ENCODE data around the gene C4orf50.
"Not testable (repeated sequence)": the region's sequence is repeated elsewhere in the genome, so short reads cannot be mapped to it uniquely, and the experiment has no call there.

The C4orf50 gene

GRCh38 chr4:5964030-5964429 is 54.2 kb downstream of the C4orf50 start:
- DNase-seq, result no peak

GRCh38 chr4:5963611-5964010 is 54.6 kb downstream of the C4orf50 start:
- DNase-seq, result no peak

GRCh38 chr4:5962416-5962815 is 55.8 kb downstream of the C4orf50 start:
- no peak for DNase-seq

GRCh38 chr4:5960252-5960880 is 57.9 kb downstream of the C4orf50 start:
- DNase-seq, result no peak

DNA sequence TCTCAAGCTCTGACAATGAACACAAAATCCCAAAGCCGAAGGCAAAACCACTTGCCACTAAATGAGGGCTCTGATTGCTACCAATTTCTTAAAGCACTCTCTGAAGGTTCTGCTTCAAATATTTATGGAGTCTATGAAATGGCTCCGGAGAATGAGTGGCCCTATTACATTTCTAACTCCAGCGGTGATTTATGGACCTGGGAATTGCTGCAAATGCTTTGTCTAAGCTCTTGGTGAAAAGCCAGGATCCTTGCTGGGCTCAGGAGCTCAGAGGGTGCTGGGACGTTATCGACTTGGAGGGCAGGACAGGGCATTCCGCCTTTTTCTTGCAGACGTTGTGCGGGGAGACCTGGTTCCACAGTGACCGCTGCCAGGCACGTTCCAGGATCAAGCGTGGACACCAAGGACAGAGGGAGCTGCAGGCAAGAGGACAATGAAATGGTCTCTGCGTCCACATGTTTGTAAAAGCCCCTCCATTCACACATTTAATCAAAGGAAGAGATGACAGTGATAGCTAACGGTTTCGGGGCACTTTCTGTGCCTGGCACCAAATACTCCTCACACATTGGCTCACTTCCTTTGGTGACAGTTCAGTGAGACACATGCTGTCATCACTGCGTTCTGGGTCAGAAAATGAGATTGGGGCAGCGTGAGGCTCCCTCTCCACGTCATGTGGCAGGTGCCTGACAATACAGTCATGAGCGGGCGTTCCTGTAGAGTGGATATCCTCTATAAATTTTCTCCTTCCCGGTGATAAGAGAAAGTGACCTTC is 58.8 kb downstream of the C4orf50 start:
- no peak for DNase-seq

DNA sequence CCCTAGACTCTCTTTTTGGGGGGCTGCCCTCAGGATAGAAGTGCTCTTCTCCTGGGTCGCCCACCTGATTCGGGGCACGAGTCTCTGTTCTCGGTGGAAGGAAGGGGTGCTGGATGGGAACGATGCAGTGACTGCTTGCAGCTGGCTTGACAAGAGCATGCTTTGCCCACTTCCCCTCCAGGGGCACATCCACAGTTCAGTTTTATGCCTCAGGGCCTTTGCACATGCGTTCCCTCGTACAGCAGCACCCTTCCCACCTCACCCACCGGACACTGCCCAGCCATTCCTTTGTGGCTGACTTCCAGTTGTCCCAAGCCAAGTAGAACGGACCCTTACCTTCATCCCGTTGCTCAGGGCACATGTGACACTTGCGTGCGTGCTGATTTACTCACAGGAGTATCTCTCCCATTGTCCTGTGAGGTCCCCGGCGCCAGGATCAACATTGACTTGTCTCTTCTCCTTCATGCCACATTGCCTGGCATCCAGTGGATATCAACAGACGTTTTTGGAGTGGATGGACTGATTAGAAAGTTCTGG is 60.0 kb downstream of the C4orf50 start:
- DNase-seq, result no peak

DNA sequence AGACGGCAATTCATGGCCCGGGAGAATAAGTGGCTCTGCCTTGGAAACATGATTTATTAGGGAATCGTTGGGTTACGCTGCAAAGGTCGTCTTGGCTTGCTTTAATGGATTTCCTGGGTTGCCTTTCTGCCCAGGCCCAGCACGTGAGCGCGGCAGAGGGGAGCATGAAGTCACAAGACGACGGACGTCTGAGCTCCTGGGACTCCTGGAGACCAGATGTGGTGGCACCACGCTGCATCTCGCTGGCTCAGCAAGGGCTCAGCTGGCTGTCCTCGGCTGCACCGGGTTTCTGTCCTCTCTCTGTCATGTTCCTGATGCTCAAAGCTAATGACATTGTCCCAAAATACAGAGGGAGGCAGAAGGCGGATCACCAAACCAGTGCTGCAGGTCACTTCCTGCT is 61.2 kb downstream of the C4orf50 start:
- no peak for DNase-seq

DNA sequence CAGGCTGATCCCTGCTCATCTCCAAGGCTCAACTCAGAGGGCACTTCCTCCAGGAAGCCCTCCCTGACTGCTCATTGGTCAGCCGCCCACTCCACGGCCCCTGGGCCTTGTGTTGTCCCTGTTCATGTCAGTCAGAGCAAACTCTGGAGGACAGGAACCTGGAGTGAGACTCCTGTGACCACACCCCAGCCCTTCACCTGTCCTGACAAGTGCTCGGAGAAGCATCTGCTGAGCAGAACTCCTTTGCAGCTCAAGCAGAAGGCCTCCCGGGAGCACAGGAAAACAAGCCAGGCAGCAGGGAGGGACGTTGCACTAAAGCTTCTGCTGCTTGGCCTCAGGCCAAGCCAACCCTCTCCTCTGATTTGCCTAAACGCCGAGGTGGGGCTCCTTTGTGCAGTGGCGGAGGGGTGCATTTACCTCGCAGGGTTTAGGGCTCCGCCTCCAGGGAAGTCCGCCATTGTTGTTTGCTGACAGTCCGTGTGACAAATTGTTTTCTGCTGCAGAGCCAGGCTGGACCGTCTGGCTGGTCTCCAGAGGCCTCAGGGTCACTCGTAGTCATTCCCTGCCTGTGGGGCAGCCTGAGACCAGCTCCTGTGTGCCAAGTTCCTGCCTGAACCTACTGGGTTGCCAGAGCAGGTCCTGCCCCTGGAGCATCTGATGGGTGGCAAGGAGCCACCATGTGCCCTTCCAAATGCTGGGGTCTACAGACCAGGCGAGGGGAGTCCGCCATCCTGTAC is 61.8 kb downstream of the C4orf50 start:
- DNase-seq, result no peak

DNA sequence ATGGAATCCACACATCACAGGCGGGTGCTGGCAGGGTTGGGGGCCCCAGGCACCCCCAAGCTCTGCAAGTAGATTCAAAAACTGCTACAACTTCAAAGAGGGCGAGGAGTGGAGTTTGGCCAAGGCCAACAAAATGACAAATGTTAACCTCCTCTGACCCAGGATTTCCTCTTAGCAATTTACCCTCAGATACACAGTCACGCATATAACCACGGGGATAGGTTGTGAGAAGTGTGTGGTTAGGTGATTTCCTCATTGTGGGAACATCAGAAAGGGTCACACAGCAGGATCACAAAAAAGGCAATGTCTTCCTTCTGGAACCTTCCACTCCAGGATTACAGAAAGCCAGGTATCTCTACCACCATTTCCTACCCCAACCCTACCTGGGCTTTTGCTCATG is 62.4 kb downstream of the C4orf50 start:
- no peak for DNase-seq

DNA sequence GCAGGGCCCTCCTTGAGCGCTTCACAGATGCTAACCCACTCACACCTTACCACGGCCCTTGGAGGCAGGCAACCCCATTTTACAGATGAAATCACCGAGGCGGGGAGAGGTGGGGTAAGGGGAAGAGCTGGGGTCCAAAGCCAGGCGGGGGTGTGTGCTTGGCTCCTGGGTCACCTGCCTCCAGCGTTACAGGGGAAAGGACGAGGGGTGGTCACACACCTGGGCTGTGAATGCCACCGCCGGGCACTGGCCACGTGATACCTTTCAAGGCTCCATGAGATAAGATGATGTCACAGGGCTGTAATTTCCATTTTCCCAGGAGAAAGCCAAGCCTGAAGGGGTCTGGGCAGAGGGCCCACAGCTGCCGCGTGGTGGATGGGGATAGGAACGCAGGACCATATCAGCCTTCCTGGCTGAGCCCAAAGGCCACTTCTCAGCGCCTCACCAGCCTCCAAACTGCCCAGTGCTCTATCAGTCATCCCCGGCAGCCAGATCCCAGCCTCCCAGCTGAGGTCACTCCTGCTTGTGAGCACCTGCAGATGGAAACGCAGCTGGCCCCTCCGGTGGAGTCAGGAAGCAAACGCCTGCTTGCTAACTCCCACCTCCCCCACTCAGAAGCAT is 62.9 kb downstream of the C4orf50 start:
- no peak for DNase-seq

DNA sequence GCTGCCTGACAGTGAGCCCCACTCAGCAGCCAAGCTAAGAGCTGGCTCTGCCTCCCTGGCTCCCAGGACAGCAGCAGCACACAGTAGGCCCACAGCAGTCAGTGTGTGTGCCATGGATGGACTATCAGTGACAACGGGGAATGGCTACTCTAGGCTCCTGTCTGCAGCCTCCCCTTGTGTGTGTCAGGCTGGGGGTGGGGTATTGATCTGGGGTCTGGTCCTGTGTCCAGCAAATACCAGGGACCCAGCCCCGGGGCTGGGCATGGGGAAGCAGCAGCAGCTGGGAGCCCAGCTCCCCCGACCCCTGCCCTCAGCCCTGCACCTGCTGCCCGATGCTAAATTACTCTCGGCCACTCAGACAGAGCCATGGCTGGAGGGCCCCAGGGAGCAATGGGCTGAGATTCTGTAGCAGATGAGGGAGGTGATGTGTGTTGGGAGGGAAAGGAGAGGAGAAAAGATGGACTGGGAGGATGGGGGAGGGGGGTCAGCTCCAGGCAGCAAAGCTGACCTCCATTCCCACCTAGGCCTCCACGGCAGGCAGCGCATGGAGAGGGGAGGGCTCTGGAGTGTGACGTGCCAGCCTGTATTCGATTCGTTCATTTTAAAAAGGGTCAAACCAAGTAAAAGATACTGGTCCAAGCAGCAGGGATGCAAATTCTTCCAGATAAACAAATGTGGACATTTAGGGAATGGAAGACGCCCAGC is 64.0 kb downstream of the C4orf50 start:
- DNase-seq, result no peak

- DNase-seq, result no peak
These were observed 65.0 kb downstream of the C4orf50 start for GRCh38 chr4:5952975-5953951.

DNA sequence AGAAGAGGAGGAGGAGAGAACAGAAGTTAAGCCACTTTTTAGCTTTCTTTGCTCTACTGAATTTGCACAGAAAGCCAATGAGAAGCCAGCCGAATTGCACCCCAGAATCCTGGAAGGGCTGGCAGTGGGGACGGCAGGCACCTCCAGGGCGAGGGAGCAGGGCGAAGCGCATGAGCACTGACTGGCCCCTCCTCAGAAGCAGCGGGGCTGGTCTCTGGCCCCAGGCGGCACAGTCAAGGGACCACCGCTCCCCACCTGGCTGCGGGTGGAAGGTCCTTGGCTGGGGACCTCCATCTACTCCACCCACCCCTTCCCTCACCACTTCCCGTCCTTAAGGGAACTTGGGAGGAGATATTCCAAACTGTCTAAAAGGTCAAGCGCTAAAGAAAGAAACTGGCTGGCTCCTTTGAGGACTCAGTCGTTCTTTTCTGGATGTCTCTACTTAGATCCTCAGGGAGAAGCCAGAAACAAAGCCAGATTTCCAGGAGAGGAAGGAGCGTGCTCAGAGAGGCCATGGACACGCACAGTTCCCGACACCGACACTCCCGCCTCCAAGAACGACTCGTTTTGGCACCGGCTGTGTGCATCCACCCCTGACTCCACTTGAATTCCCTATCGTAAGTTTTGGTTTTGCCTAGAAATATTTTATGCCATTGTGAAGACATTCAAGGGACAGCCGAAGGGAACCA is 65.8 kb downstream of the C4orf50 start:
- DNase-seq, result no peak

DNA sequence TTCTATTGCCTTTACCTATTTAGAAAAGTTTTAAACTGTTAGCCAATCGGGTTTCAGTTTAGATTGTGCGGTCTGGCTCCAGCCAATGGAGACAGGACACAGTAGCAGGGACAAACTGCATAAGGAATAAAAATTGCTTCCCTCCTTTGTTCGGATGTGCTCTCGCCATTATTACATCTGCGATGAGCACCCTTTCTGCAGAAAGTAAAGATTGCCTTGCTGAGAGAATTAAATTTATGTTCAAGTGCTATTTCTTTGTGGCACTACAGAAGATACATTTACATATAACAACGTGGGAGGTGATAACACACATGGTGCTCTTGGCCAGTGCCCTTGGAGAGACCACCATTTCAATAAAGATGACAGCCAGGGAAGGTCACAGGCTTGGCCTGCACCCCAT is 71.6 kb downstream of the C4orf50 start:
- DNase-seq, result not testable (repeated sequence)

GRCh38 chr4:5945936-5946335 is 72.3 kb downstream of the C4orf50 start:
- DNase-seq, result no peak

- no peak for DNase-seq
These were observed 73.1 kb downstream of the C4orf50 start for GRCh38 chr4:5945171-5945570.

DNA sequence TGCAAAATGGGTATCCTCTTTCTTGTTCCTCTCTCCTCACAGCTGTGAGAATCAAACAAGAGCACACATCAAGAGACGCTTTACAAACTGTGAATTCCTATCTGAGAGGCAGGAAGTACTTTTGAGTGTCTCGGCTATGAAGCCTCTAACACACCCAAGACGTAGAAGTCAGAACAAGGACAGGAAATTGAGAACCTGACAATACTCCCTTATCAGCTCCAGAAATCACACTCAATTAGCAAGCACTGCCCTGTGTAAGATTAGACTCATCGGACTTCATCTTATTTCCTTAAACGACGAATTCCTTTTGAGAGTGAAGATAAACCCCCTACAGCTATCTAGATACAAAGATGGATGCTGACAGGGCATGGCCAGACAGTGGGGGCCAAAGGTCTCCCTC is 74.7 kb downstream of the C4orf50 start:
- DNase-seq, result no peak

- no peak for DNase-seq
These were observed 75.3 kb downstream of the C4orf50 start for GRCh38 chr4:5942947-5943346.

DNA sequence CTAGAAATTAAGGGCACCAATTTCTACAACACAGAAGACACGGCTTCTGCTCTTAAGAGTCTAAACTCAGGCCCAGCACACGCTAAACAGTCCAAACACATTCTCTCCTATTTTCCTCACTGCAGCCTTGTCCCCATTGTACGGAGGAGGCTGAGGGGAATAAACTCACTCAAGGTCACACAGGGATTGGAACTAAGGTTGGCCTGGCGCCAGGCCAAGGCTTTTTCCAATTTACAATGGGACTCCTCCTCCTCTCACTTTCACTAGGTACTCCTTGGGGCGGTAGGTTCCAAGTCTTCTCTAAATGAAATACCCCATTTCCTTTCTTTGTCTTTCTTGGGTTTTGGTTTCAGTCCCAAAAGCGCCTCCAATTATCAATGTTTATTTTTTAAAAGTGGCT is 76.6 kb downstream of the C4orf50 start:
- no peak for DNase-seq

DNA sequence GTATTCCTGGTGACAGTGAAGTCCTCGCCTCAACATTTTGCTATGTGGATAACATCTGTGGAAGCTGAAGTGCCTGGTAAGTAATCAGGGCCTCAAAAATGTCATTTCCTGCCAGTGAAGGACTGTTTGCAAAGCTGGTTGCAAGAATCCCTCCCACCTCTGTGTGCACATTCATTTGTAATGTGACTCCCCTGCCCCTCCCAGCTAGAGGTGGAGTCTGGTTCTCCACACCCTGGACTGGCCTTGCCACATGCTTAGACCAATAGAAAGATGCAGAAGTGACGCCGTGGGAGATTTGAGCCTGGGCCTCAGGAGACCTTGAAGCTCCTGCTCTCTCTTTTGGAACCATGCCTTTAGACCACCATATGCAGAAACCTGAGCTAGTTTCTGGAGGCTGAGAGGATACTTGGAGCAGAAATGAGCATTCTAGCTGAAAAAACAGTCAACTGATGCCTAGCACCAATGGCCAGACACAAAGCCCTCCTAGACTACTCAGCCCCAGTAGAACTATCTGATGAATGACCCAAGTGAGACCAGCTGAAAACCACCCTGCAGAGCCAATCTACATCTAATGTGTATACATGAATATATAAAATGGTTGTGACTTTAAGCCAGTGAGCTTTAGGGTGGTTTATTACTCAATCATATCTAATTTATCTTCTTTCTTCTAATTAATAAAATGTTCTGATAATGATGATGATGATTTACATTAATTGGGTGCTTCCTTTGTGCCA is 77.6 kb downstream of the C4orf50 start:
- no peak for DNase-seq
